Peyer's patch (tissue), 4 donors: ENCODE data around the gene P2RX6.

Experiments
- CTCF ChIP-seq, 6 experiments: fragments of 450-650 bp in 4 of 6; fragments of 200-600 bp in 2 of 6; sonication (generic) in 1 of 6; IDR thresholded peaks; one replicate each; pipeline ENCODE4 v1.5.1; 2017 to 2019; ENCODE audit warnings: antibody characterized with exemption in 6 of 6, mild to moderate bottlenecking in 3 of 6, moderate library complexity in 1 of 6
- POLR2A ChIP-seq, 2 donors: fragments of 450-650 bp; IDR thresholded peaks; one replicate each; pipeline ENCODE4 v1.5.1; 2017; ENCODE audit warnings: antibody characterized with exemption in 2 of 2, mild to moderate bottlenecking in 2 of 2, moderate library complexity in 2 of 2

GRCh38 chr22:21045585-21046294 is 30.8 kb downstream of the P2RX6 start, which contains the start of gene LRRC74B:
- TF ChIP-seq CTCF (IDR thresholded peaks at IDR 0.05), result no peak
- TF ChIP-seq POLR2A (IDR thresholded peaks at IDR 0.05), result no peak
